Astrocyte (in vitro differentiated cells and primary cell): ENCODE measurements around the gene SPATA6L. TPM values are rescaled to one million over a fixed set of nuclear protein-coding genes. Genes with fewer than 3 reads are reported as not detected.

Experiments used
- DNase-seq: peaks from one replicate; pipeline ENCODE4 v3.0.0-alpha.2; 2010; ENCODE audit warnings: low read depth
- FAIRE-seq: peaks from 2 replicates; lab custom pipeline; 2011; peaks lifted over from hg19 to GRCh38; lab: Jason Lieb, UNC
- H2AFZ ChIP-seq: 2 replicates; pipeline ENCODE4 v1.6.0; 2012; ENCODE audit warnings: low read depth, low read length, inconsistent platforms
- H3K27ac ChIP-seq: 2 replicates; pipeline ENCODE4 v1.5.1; 2011; ENCODE audit warnings: low read depth, low read length, inconsistent platforms
- H3K27me3 ChIP-seq: 2 replicates; pipeline ENCODE4 v1.6.0; 2011; ENCODE audit warnings: low read length, inconsistent platforms; ENCODE audit not compliant: insufficient read depth
- H3K36me3 ChIP-seq: 2 replicates; pipeline ENCODE4 v1.5.1; 2011; ENCODE audit warnings: low read length, inconsistent platforms; ENCODE audit not compliant: insufficient read depth
- H3K4me1 ChIP-seq: 2 replicates; pipeline ENCODE4 v1.5.1; 2011; ENCODE audit warnings: low read length, inconsistent platforms; ENCODE audit not compliant: insufficient read depth
- H3K4me2 ChIP-seq: 2 replicates; pipeline ENCODE4 v1.6.0; 2012; ENCODE audit warnings: low read length, inconsistent platforms
- H3K4me3 ChIP-seq: 2 replicates; pipeline ENCODE4 v1.5.1; 2011; ENCODE audit warnings: low read depth, mild to moderate bottlenecking, low read length, inconsistent platforms; ENCODE audit not compliant: insufficient read depth
- H3K79me2 ChIP-seq: 2 replicates; pipeline ENCODE4 v1.6.0; 2012; ENCODE audit warnings: mild to moderate bottlenecking, low read length, inconsistent platforms; ENCODE audit not compliant: insufficient read depth
- H3K9ac ChIP-seq: 2 replicates; pipeline ENCODE4 v1.6.0; 2012; ENCODE audit warnings: mild to moderate bottlenecking, low read length, inconsistent platforms
- H3K9me3 ChIP-seq: 2 replicates; pipeline ENCODE4 v1.5.1; 2012; ENCODE audit warnings: low read depth, mild to moderate bottlenecking, low read length, inconsistent platforms; ENCODE audit not compliant: insufficient read depth
- H4K20me1 ChIP-seq: 2 replicates; pipeline ENCODE4 v1.6.0; 2012; ENCODE audit warnings: low read length, inconsistent platforms; ENCODE audit not compliant: insufficient read depth
- H3K27ac Mint-ChIP-seq: one replicate; pipeline ENCODE4 v1.8.0; 2021; ENCODE audit warnings: mild to moderate bottlenecking, mixed read lengths; ENCODE audit not compliant: unreplicated experiment
- H3K27me3 Mint-ChIP-seq: one replicate; pipeline ENCODE4 v1.8.0; 2021; ENCODE audit warnings: low read depth, mixed read lengths; ENCODE audit not compliant: unreplicated experiment
- H3K36me3 Mint-ChIP-seq: one replicate; pipeline ENCODE4 v1.8.0; 2021; ENCODE audit warnings: low read depth, mixed read lengths; ENCODE audit not compliant: unreplicated experiment
- H3K4me1 Mint-ChIP-seq: one replicate; pipeline ENCODE4 v1.8.0; 2021; ENCODE audit warnings: low read depth, mixed read lengths; ENCODE audit not compliant: unreplicated experiment
- H3K4me3 Mint-ChIP-seq: one replicate; pipeline ENCODE4 v1.8.0; 2021; ENCODE audit warnings: mild to moderate bottlenecking, moderate library complexity, mixed read lengths; ENCODE audit not compliant: unreplicated experiment
- H3K9me3 Mint-ChIP-seq: one replicate; pipeline ENCODE4 v1.8.0; 2021; ENCODE audit warnings: mild to moderate bottlenecking, mixed read lengths; ENCODE audit not compliant: unreplicated experiment
- CTCF ChIP-seq: IDR thresholded peaks from 2 replicates; pipeline ENCODE4 v1.5.1; 2011; ENCODE audit warnings: low read depth, mild to moderate bottlenecking, inconsistent platforms, low read length, moderate library complexity; ENCODE audit not compliant: insufficient read depth
- EZH2 ChIP-seq: IDR thresholded peaks from 2 replicates; pipeline ENCODE4 v1.6.1; 2012; ENCODE audit warnings: mild to moderate bottlenecking, low read length, inconsistent platforms; ENCODE audit not compliant: insufficient read depth
- total RNA-seq: library from RNA; stranded (reverse); gene quantifications from 2 replicates; pipeline ENCODE4 v1.2.1, GENCODE V29; 2021

Gene SPATA6L
- total RNA-seq, 1 donor from 2014 or later, result 2.8 TPM

GRCh38 chr9:4671737-4672136 is 5.5 kb upstream of the SPATA6L start:
- H3K4me3 Mint-ChIP-seq, result no peak overlapping the region
- no peak overlapping the region for H3K27ac Mint-ChIP-seq
- H3K27me3 Mint-ChIP-seq, result no peaks in the 10 kb centered on the region
- Histone ChIP-seq H3K9me3 (no peaks in the 10 kb centered on the region), H3K4me3 (no peak overlapping the region), H3K27ac (no peak overlapping the region), H4K20me1 (no peaks in the 10 kb centered on the region), H3K27me3 (no peaks in the 10 kb centered on the region), H3K9ac (no peak overlapping the region), H2AFZ (no peak overlapping the region), H3K4me2 (no peak overlapping the region), H3K4me1 (no peaks in the 10 kb centered on the region), H3K79me2 (no peaks in the 10 kb centered on the region), H3K36me3 (no peaks in the 10 kb centered on the region)
- peaks cover 2% of the 10 kb centered on the region for H3K4me1 Mint-ChIP-seq
- no peaks in the 10 kb centered on the region for H3K36me3 Mint-ChIP-seq
- no peak for TF ChIP-seq EZH2
- TF ChIP-seq CTCF, result no peak
- no peak for DNase-seq
- no peaks in the 10 kb centered on the region for H3K9me3 Mint-ChIP-seq
- FAIRE-seq, result no peak

- no peak overlapping the region for H3K27ac Mint-ChIP-seq
- H3K4me1 Mint-ChIP-seq, result peaks cover 2% of the 10 kb centered on the region
- H3K27me3 Mint-ChIP-seq, result no peaks in the 10 kb centered on the region
- Histone ChIP-seq H3K4me2 (no peak overlapping the region), H3K79me2 (no peaks in the 10 kb centered on the region), H3K9me3 (no peaks in the 10 kb centered on the region), H3K9ac (no peak overlapping the region), H2AFZ (no peak overlapping the region), H3K27ac (no peak overlapping the region), H4K20me1 (no peaks in the 10 kb centered on the region), H3K27me3 (no peaks in the 10 kb centered on the region), H3K4me3 (no peak overlapping the region), H3K36me3 (no peaks in the 10 kb centered on the region), H3K4me1 (peaks cover 6% of the 10 kb centered on the region)
- no peaks in the 10 kb centered on the region for H3K9me3 Mint-ChIP-seq
- DNase-seq (no peak), FAIRE-seq (no peak)
- no peaks in the 10 kb centered on the region for H3K36me3 Mint-ChIP-seq
- H3K4me3 Mint-ChIP-seq, result no peak overlapping the region
- TF ChIP-seq CTCF, result no peak
- no peak for TF ChIP-seq EZH2
These were observed 4.3 kb upstream of the SPATA6L start for GRCh38 chr9:4670591-4670990.

GRCh38 chr9:4669890-4670289 is 3.6 kb upstream of the SPATA6L start:
- Mint-ChIP-seq H3K27me3 (no peaks in the 10 kb centered on the region), H3K27ac (no peak overlapping the region), H3K9me3 (no peaks in the 10 kb centered on the region), H3K4me3 (no peak overlapping the region), H3K4me1 (peaks cover 8% of the 10 kb centered on the region), H3K36me3 (no peaks in the 10 kb centered on the region)
- TF ChIP-seq CTCF, result no peak
- no peak for TF ChIP-seq EZH2
- no peak for FAIRE-seq
- Histone ChIP-seq H3K79me2 (no peaks in the 10 kb centered on the region), H3K4me3 (no peak overlapping the region), H3K27ac (no peak overlapping the region), H2AFZ (no peak overlapping the region), H3K27me3 (no peaks in the 10 kb centered on the region), H3K36me3 (no peaks in the 10 kb centered on the region), H3K4me1 (peaks cover 6% of the 10 kb centered on the region), H4K20me1 (no peaks in the 10 kb centered on the region), H3K9ac (no peak overlapping the region), H3K4me2 (no peak overlapping the region), H3K9me3 (no peaks in the 10 kb centered on the region)
- no peak for DNase-seq
